NT2/D1 (cell line): Measurements from ENCODE around the gene PCDHGA4.

Source experiments
- SUZ12 ChIP-seq: IDR thresholded peaks from 2 replicates; pipeline ENCODE4 v1.6.1; 2011; ENCODE audit not compliant: insufficient read length, insufficient read depth; ENCODE audit errors: extremely low read depth
- YY1 ChIP-seq: IDR thresholded peaks from 2 replicates; pipeline ENCODE4 v1.6.1; 2011; ENCODE audit not compliant: insufficient read length, insufficient read depth
- ZNF274 ChIP-seq: IDR thresholded peaks from 2 replicates; pipeline ENCODE4 v1.6.1; 2011; ENCODE audit warnings: mild to moderate bottlenecking, low read depth, low read length

DNA sequence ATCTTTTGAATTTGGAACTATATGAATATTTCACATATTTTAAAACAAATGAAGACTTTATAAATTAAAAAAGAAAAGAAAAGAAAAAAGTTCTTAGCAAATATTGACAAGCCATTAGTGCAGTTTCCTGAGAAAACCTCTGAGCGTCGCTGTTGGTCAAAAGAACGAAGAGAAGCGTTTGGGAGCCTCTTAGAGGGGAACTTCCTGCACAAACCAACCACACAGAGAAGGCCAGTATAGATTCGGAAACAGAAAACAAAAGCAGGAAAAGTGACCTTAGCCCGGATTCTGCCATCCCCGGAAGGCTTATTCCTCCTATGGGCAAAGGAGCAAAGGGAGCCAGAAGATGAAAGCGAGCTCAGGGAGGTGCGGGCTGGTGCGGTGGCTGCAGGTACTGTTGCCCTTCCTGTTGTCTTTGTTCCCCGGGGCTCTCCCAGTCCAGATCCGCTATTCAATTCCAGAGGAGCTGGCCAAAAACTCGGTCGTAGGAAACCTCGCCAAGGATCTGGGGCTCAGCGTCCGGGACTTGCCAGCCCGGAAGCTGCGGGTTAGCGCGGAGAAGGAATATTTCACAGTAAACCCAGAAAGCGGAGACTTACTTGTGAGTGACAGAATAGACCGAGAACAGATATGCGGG lies 5.1 kb downstream of the PCDHGA4 start, which contains the start of gene PCDHGB2:
- no peak for TF ChIP-seq SUZ12
- no peak for TF ChIP-seq YY1
- TF ChIP-seq ZNF274, result no peak
